Common myeloid progenitor, CD34-positive (primary cell): Measurements from ENCODE around the gene CDH4.

ENCODE experiments used
- CTCF ChIA-PET: fragments of 350-600 bp; sonication (Branson Sonifier 250); formaldehyde crosslinking; loops from one replicate; lab custom pipeline; 2021; ENCODE audit warnings: antibody characterized with exemption; lab: Charles Lee
- POLR2A ChIA-PET: fragments of 350-600 bp; sonication (Branson Sonifier 250); formaldehyde crosslinking; loops from one replicate; lab custom pipeline; 2021; ENCODE audit warnings: antibody characterized with exemption; lab: Charles Lee
- DNase-seq, 3 donors: peaks; one replicate each; pipeline versions ENCODE4 v3.0.0 to v3.0.0-alpha.2; 2013
- H3K27ac ChIP-seq, 2 experiments: 1 replicate in 1 of 2; 2 replicates in 1 of 2; pipeline ENCODE4 v1.7.0; 2013; ENCODE audit warnings: inconsistent platforms in 2 of 2, low read length in 2 of 2, mild to moderate bottlenecking in 2 of 2, low read depth in 1 of 2, moderate library complexity in 1 of 2; ENCODE audit not compliant: severe bottlenecking in 2 of 2, insufficient read depth in 1 of 2, poor library complexity in 1 of 2
- H3K27me3 ChIP-seq, 5 experiments: replicated peaks in 2 of 5; 1 replicate in 3 of 5; 2 replicates in 2 of 5; pipeline versions ENCODE4 v1.6.1 to v1.7.0; 2013; ENCODE audit warnings: low read length in 4 of 5, mild to moderate bottlenecking in 2 of 5, moderate library complexity in 2 of 5, inconsistent platforms in 1 of 5; ENCODE audit not compliant: insufficient read depth in 5 of 5, control insufficient read depth in 4 of 5
- H3K36me3 ChIP-seq, 4 experiments: 1 replicate in 2 of 4; 2 replicates in 2 of 4; pipeline versions ENCODE4 v1.6.1 to v1.7.0; 2013; ENCODE audit warnings: low read length in 3 of 4, control low read depth in 1 of 4, mild to moderate bottlenecking in 1 of 4; ENCODE audit not compliant: control insufficient read depth in 4 of 4, insufficient read depth in 4 of 4
- H3K4me1 ChIP-seq, 4 experiments: 1 replicate in 3 of 4; 2 replicates in 1 of 4; pipeline versions ENCODE4 v1.6.1 to v1.7.1; 2013; ENCODE audit warnings: low read length in 3 of 4, mild to moderate bottlenecking in 3 of 4, control low read depth in 1 of 4, inconsistent platforms in 1 of 4, moderate library complexity in 1 of 4; ENCODE audit not compliant: control insufficient read depth in 4 of 4, insufficient read depth in 4 of 4; ENCODE audit errors: control extremely low read depth in 1 of 4
- H3K4me3 ChIP-seq, 7 experiments: 1 replicate in 4 of 7; 2 replicates in 3 of 7; pipeline versions ENCODE4 v1.5.1 to v1.7.0; 2013; ENCODE audit warnings: mild to moderate bottlenecking in 7 of 7, low read length in 6 of 7, moderate library complexity in 6 of 7, inconsistent platforms in 2 of 7, low read depth in 2 of 7, control low read depth in 1 of 7; ENCODE audit not compliant: insufficient read depth in 4 of 7, control insufficient read depth in 1 of 7; ENCODE audit errors: extremely low read depth in 1 of 7
- H3K9me3 ChIP-seq, 5 experiments: 1 replicate in 4 of 5; 2 replicates in 1 of 5; pipeline versions ENCODE4 v1.6.1 to v1.7.1; 2013; ENCODE audit warnings: low read length in 4 of 5, mild to moderate bottlenecking in 2 of 5, inconsistent platforms in 1 of 5, low read depth in 1 of 5, moderate library complexity in 1 of 5; ENCODE audit not compliant: control insufficient read depth in 4 of 5, insufficient read depth in 2 of 5; ENCODE audit errors: control extremely low read depth in 1 of 5
- WGBS: methylation state at CpG from one replicate; pipeline ENCODE4 v1.1.5; 2013; ENCODE audit not compliant: insufficient coverage; 5-methylcytosine and 5-hydroxymethylcytosine counted together

Gene CDH4

GRCh38 chr20:61923371-61924166, 671.5 kb downstream of the CDH4 start:
- no peak overlapping the region for H3K27ac ChIP-seq
- POLR2A ChIA-PET, result no interaction called here
- H3K4me3 ChIP-seq, result no peak overlapping the region
- WGBS, result 95% methylated on average over 27 of the region's 28 CpGs
- peaks cover 0 to 2% (median 0%) of the 10 kb centered on the region in 4 experiments for H3K36me3 ChIP-seq
- CTCF ChIA-PET, result interaction anchor here (1.4 kb wide), 1 partner anchor 18 kb away, joined by 3 read pairs; no protein-coding TSS in a partner anchor
- peaks cover 0 to 20% (median 5%) of the 10 kb centered on the region in 5 experiments for H3K9me3 ChIP-seq
- no peak for DNase-seq
- no peaks in the 10 kb centered on the region for H3K27me3 ChIP-seq
- H3K4me1 ChIP-seq, result no peaks in the 10 kb centered on the region

- ChIA-PET POLR2A (no interaction called here), CTCF (no interaction called here)
- H3K27ac ChIP-seq, result no peak overlapping the region
- DNase-seq, result no peak
- 94% methylated on average over 19 of the region's 19 CpGs for WGBS
- H3K36me3 ChIP-seq, result peaks cover 0 to 3% (median 0%) of the 10 kb centered on the region in 4 experiments
- no peak overlapping the region for H3K4me3 ChIP-seq
- H3K4me1 ChIP-seq, result no peaks in the 10 kb centered on the region
- no peaks in the 10 kb centered on the region for H3K27me3 ChIP-seq
- H3K9me3 ChIP-seq, result peaks cover 0 to 20% (median 5%) of the 10 kb centered on the region in 5 experiments
Measured at GRCh38 chr20:61924211-61924857, 672.3 kb downstream of the CDH4 start.

GRCh38 chr20:61924858-61925554, 672.9 kb downstream of the CDH4 start:
- ChIA-PET CTCF (no interaction called here), POLR2A (no interaction called here)
- Histone ChIP-seq H3K36me3 (peaks cover 0 to 9% (median 0%) of the 10 kb centered on the region in 4 experiments), H3K27ac (no peak overlapping the region), H3K4me1 (no peaks in the 10 kb centered on the region), H3K4me3 (no peak overlapping the region), H3K27me3 (no peaks in the 10 kb centered on the region), H3K9me3 (peaks cover 0 to 15% (median under 1%) of the 10 kb centered on the region in 5 experiments)
- no peak for DNase-seq
- 88% methylated on average over 26 of the region's 32 CpGs for WGBS

- Histone ChIP-seq H3K9me3 (peaks cover 0 to 12% (median 0%) of the 10 kb centered on the region in 5 experiments), H3K27me3 (no peaks in the 10 kb centered on the region), H3K27ac (no peak overlapping the region), H3K4me1 (no peaks in the 10 kb centered on the region), H3K36me3 (peaks cover 0 to 10% (median 0%) of the 10 kb centered on the region in 4 experiments), H3K4me3 (no peak overlapping the region)
- 86% methylated on average over 17 of the region's 21 CpGs for WGBS
- no peak for DNase-seq
- CTCF ChIA-PET, result no interaction called here
- POLR2A ChIA-PET, result no interaction called here
Measured at GRCh38 chr20:61925555-61926252, 673.6 kb downstream of the CDH4 start.

- CTCF ChIA-PET, result no interaction called here
- no peak for DNase-seq
- POLR2A ChIA-PET, result no interaction called here
- Histone ChIP-seq H3K27ac (no peak overlapping the region), H3K4me1 (no peaks in the 10 kb centered on the region), H3K9me3 (peaks cover 0 to 10% (median 0%) of the 10 kb centered on the region in 5 experiments), H3K4me3 (no peak overlapping the region), H3K27me3 (no peaks in the 10 kb centered on the region), H3K36me3 (peaks cover 0 to 10% (median 0%) of the 10 kb centered on the region in 4 experiments)
- 94% methylated on average over 13 of the region's 14 CpGs for WGBS
Measured at GRCh38 chr20:61926253-61926613, 674.2 kb downstream of the CDH4 start.

- ChIA-PET POLR2A (no interaction called here), CTCF (interaction anchor here (1.0 kb wide), 1 partner anchor 712 kb away, joined by 3 read pairs; no protein-coding TSS in a partner anchor)
- H3K36me3 ChIP-seq, result peaks cover 0 to 10% (median 0%) of the 10 kb centered on the region in 4 experiments
- no peak overlapping the region for H3K27ac ChIP-seq
- peaks cover 0 to 10% (median 0%) of the 10 kb centered on the region in 5 experiments for H3K9me3 ChIP-seq
- no peak for DNase-seq
- H3K4me3 ChIP-seq, result no peak overlapping the region
- WGBS, result 98% methylated on average over 23 of the region's 23 CpGs
- no peaks in the 10 kb centered on the region for H3K27me3 ChIP-seq
- no peaks in the 10 kb centered on the region for H3K4me1 ChIP-seq
Measured at GRCh38 chr20:61926796-61927192, 674.7 kb downstream of the CDH4 start.
